GM12874 (cell line): ENCODE measurements around the gene FBXW9.

Experiments
- TF ChIP-seq, protein P1 (sequence below): IDR thresholded peaks from 2 replicates; pipeline ENCODE4 v1.5.1; 2011; ENCODE audit warnings: low read depth, mild to moderate bottlenecking, control low read depth, low read length, moderate library complexity; ENCODE audit not compliant: insufficient read depth

FBXW9 gene

DNA sequence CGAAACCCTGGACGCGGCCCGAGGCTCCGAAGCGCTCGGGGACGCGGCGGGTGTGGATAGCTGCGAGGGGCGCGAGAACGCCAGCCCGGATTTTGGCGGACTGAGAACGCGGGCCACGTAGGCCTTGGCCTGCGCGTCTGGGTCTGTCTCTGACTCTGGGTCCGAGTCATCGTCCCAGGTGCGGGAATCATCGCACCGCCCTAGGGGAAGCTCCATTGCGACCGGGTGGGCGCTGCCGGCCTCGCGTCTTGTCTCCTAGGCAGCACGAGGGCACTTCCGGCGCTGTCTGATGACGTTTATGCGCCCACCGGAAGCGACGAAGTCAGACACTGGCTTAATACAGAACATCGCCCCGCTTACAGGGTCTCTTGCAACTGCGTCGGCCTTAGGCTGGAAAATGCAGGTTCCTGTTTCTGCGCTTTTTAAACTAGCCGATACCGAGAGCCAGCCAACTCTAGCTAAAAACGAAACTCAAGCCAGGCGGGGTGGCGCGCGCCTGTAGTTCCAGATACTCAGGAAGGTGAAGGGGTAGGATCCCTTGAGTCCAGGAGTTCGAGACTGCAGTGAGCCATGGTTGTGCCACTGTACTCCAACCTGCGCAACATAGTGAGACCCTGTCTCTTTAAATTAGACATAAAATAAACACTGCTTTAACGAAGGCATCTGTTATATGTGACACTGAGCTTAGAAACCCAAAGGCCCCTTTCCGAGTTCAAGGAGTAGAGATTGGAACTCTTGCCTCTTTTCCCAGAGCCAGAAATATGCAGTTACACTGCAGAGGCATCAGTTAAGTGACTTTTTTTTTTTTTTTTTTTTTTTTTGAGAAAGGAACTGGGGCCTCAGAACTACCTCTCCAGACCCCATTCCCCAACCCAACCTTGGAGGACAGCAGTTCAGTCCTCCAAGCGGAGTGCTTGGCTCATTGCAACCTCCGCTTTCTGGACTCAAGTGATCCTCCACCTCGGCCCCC, at the start of gene FBXW9:
Gene FBXW9 (minus strand): TSS at position 266 of the 970 bp plus-strand sequence. CDS start 50 bp downstream, at position 216.
- TF ChIP-seq, protein P1, sequence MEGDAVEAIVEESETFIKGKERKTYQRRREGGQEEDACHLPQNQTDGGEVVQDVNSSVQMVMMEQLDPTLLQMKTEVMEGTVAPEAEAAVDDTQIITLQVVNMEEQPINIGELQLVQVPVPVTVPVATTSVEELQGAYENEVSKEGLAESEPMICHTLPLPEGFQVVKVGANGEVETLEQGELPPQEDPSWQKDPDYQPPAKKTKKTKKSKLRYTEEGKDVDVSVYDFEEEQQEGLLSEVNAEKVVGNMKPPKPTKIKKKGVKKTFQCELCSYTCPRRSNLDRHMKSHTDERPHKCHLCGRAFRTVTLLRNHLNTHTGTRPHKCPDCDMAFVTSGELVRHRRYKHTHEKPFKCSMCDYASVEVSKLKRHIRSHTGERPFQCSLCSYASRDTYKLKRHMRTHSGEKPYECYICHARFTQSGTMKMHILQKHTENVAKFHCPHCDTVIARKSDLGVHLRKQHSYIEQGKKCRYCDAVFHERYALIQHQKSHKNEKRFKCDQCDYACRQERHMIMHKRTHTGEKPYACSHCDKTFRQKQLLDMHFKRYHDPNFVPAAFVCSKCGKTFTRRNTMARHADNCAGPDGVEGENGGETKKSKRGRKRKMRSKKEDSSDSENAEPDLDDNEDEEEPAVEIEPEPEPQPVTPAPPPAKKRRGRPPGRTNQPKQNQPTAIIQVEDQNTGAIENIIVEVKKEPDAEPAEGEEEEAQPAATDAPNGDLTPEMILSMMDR = no peak

DNA sequence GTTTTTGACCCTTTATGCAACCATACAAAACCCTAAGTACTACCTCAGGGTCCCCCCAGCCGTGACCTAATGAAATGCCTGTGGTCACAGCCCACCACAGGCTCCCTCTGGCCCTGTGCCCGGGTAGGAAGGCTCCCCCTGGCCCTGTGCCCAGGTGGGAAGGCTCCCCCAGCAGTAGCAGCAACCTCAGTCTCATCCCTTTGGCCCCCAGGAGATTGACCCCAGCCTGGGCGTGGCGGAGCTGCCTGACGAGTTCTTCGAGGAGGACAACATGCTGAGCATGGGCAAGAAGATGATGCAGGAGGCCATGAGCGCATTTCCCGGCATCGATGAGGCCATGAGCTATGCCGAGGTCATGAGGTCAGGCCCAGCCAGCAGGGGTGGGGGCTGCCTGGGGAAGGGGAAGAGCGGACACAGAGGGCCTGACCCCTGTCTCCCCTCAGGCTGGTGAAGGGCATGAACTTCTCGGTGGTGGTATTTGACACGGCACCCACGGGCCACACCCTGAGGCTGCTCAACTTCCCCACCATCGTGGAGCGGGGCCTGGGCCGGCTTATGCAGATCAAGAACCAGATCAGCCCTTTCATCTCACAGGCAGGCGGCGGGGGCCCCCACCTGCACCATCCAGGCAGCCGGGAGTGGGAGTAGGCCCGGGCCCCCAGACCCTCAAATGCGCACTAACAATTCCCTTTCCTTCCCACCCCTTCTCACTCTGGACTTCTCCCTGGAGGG, 48.9 kb upstream of the FBXW9 start:
- TF ChIP-seq, protein P1 = no peak

DNA sequence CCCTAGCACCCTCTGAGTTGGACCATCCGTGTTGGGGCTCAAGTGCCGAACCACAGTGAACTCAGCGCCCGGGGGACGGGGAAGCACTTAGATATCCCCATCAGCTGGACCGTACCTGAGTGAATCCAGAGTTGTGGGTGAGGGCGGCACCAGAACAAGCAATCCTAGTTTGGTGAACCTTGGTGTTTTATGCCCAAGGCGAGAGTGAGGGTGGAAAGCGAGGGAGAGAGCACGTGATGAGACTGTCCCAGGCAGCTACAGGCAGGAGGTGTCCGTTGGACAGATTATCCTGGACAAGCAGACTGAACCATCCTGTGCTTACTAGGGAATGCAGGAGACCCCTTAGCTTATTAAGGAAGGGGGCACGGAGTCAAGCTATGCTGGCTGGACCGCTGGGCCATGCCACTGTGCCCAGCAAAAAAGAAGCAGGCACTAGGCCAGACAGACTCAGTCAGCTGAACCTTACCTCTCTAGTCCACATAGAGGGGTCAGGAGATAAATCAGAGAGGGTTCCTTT, 41.5 kb upstream of the FBXW9 start:
- TF ChIP-seq, protein P1 = no peak

DNA sequence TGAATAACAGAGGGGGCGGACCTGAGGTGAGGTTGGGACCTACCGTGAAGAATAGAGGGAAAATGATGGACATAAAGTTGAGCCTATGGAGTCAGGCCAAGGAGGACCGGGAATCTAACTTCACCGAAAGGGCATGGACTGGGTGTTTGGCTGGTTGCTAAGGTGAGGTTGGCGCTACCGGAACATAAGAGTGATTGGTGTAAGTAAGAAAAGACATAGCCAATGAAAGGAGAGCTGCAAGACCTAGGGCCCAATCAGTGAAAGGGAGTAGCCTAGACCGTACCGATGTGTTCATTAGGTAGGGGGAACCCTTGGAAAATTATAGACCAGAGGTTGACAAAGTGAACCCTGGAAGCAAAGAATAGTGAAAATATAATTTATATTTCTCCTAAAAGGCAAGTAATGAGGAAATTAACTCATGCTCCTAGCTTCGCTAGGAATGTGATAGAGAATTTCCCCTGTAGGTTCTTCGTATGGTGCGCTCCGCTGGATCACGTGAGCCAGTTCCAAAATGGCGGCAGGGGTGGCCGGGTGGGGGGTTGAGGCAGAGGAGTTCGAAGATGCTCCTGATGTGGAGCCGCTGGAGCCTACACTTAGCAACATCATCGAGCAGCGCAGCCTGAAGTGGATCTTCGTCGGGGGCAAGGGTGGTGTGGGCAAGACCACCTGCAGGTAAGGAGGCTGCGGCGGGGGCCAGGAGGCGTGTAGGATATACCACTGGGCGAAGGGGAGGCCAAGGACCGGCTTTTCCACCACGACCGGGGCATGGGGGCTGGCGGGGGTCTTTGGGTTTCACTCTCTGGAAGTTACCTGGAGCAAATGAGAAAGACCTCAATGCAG, 40.8 kb upstream of the FBXW9 start, which contains the start of gene GET3:
Gene GET3 (plus strand): TSS at position 503 of the 840 bp plus-strand sequence. CDS start 9 bp downstream, at position 512.
- TF ChIP-seq, protein P1 = no peak

DNA sequence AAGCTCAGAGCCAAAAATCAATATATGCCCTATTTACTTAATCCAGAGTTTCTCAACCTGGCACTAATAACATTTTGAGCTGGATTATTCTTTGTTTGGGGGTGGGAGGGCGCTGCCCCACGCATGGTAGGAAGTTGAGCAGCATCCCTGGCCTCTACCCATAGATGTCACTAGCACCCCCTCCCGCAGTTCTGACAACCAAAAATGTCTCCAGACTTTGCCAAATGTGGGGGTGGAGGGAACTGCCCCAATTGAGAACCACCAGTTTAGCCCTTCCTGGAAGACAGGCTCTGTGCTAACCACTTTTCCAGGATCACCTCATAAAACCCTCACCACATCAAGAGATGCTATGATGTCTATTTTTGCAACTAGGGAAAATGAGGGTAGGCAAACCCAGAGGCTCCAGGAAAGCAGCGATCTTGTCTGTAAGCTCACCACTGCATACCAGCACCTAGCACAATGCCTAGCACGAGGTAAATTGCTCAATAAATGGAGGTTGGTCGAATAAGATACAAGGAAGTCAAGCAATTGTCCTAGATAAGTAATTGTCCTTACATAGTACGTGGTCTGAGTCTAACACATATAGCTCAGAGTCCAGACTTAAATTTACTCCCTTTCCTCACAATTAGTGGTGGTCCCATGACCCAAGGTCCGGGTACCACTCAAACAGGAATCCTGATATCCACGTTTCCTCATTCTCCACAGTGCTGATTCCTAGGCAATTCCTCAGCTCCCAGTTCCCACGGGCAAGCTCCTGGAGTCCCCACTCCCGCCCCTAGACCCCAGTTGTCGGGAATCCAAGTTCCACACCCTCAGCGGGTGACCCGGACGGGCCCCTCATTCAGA, 37.2 kb upstream of the FBXW9 start:
- TF ChIP-seq, protein P1 = peak; percentile 68

DNA sequence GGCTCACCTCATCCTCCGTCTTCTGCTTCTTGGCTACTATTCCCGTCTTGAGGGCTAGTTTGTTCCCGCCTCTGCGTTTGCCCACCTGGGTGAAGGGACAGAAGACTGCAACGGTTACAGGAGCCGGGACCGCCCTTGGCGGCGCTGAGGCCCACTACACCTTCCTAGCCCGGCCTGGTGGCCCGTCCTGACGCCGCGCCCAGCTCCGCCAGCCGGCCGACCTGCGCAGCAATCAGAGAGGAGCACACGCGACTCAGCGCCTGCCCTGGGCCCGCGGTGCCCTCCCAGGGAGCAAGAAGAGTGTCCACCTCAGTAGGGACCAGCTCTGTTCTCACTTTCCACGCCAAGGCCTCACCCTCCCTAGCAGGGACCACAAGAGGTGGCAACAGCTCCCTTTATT, 34.9 kb upstream of the FBXW9 start:
- TF ChIP-seq, protein P1 = no peak
